ENCODE measurements around the gene ZP1.

Gene ZP1

DNA sequence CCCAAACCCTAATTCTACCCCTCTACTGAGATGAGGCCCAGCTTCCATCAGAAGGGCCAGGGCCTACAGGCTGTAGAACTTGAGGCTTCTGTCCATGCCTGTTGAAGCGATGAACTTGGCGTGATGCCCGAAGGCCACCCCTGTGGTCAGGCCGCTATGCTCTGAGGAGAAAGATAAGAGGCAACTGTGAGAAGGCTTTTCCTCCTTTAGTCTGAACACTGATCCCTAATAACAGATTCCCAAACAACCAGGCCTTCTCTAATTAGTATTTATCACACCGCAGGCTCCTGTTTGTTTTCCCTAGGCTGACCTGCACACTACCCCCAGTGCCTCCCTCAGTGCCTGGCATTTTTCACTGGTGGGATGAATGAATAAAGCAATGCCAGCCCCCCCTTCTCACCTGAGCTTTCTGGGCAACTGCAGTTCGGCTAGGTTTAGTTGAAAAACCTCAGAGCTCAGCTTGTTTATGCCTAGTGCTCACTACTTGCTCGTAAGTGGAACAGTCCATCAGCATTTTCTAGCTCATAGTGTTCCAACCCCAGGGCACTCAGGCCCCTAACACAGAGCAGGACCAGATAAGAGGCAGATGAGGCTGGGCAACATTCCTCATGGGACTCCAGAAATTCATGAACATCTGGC is 23.9 kb downstream of the ZP1 start:
- TF ChIP-seq, protein P1, sequence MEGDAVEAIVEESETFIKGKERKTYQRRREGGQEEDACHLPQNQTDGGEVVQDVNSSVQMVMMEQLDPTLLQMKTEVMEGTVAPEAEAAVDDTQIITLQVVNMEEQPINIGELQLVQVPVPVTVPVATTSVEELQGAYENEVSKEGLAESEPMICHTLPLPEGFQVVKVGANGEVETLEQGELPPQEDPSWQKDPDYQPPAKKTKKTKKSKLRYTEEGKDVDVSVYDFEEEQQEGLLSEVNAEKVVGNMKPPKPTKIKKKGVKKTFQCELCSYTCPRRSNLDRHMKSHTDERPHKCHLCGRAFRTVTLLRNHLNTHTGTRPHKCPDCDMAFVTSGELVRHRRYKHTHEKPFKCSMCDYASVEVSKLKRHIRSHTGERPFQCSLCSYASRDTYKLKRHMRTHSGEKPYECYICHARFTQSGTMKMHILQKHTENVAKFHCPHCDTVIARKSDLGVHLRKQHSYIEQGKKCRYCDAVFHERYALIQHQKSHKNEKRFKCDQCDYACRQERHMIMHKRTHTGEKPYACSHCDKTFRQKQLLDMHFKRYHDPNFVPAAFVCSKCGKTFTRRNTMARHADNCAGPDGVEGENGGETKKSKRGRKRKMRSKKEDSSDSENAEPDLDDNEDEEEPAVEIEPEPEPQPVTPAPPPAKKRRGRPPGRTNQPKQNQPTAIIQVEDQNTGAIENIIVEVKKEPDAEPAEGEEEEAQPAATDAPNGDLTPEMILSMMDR (conservative IDR thresholded peaks at IDR 0.05), result no peak
- H3K27ac ChIP-seq, result peak overlapping the region; percentile 58; the same call in 1 of the 2 replicates

- H3K27ac ChIP-seq, result no peak overlapping the region
- TF ChIP-seq, protein P1 (conservative IDR thresholded peaks at IDR 0.05), result no peak
Observed at GRCh38 chr11:60895687-60896086, 28.3 kb downstream of the ZP1 start.

GRCh38 chr11:60897496-60897895 is 30.2 kb downstream of the ZP1 start:
- TF ChIP-seq, protein P1 (conservative IDR thresholded peaks at IDR 0.05), result no peak
- H3K27ac ChIP-seq, result no peak overlapping the region

DNA sequence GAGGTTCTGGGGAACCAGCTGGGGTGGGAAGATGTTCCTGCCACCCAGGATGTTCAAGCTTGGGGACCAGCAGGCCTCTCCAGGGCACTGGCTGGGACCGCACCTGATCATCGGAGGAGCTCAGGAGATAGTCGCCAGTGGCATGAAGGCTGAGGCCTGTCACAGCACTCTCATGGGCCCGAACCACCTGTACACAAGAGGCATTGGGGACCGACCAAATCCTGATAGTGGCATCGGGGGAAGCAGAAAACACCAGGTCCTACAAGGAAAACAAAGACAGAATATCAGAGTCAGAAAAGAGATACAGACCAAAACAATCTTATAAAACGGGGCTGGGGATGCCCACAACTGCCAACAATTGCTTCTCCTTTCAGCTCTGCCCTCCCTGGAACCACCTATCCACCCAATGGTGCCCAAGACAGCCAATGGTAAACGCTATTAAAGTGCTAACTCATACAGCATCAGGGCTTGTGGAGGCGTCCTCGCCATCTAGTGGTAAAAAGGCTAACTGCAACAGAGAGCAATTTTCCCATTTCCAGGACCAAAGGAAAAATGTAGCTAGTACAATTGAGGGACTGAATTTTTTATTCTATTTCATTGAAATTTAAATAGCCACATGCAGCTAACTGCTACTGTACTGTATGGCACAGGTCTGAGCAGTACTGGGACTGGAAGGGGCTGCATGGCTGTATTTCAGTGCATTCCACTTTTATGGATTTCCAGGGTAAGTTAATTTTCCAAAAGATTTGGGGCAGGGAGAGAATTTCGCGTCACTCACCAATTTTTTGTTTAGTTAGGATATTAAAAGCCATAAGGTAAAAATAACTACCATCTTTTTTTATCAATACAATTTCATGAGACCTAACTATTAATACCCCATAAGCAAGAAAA is 31.9 kb downstream of the ZP1 start:
- TF ChIP-seq, protein P1 (conservative IDR thresholded peaks at IDR 0.05), result peak; percentile 96
- H3K27ac ChIP-seq, result no peak overlapping the region

GRCh38 chr11:60899977-60900376 is 32.6 kb downstream of the ZP1 start:
- H3K27ac ChIP-seq, result no peak overlapping the region
- TF ChIP-seq, protein P1 (conservative IDR thresholded peaks at IDR 0.05), result no peak

DNA sequence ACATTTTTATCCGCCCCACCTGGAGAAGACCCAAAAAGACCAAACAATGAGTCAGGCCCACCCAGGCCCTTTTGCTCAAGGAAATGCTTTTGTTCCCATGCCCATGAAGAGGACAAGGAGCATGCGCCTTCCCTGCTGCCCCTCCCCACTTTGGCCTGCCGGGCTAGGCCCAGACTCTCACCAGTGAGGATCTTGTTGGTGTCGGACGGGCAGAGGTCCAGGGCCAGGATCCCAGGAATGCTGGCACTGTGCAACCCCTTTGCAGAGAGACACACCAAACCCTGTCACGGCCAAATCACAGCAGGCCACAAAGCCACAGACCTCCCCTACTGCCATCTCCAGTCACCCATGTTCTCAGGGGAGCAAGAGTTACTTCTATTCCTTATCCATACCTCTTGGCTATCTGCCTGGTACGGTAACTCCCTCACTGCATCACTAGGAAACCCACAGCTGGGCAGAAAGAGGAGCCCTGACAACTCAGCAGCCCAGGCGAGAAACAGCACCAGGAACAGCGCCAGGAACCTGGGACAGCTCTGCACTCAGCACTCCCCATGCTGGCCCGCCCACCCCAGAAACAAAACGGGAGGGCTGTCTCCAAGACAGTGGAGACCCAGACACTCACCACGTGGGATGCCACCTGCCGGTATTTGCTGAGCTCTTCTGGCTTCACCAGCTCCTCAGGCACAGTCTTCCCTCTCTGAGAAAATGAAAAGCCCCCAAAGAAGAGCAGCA is 33.5 kb downstream of the ZP1 start:
- no peak overlapping the region for H3K27ac ChIP-seq
- TF ChIP-seq, protein P1 (conservative IDR thresholded peaks at IDR 0.05), result no peak

DNA sequence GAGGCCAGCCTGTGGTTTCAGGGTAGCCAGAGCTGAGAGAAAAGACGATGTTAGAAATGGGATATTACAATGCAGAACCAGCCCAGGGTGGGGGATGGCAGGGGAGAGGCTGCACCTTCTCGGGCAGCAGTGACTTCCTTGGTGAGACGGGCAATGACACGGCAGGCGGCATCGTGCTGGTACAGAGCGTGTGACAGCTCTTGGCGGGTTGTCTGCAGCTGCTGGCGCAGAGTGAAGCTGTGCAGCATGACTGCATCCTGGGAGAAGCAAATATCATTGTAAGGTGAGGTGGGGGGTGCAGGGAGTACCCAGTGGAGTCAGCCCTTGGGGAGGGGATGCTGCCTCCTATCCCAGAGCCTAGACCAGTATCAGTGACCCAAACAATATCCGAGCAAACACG is 35.3 kb downstream of the ZP1 start:
- H3K27ac ChIP-seq, result no peak overlapping the region
- TF ChIP-seq, protein P1 (conservative IDR thresholded peaks at IDR 0.05), result no peak
